Calu3 (cell line): ENCODE data around the gene UNC80. TPM values are rescaled to one million over a fixed set of nuclear protein-coding genes. Genes with fewer than 3 reads are reported as not detected.

Experiments used
- BruUV-seq: library from RNA; stranded (reverse); fragments of 400-500 nt; replicated peaks from 2 replicates; lab custom pipeline; 2021; lab: Mats Ljungman, UMichigan
- CTCF ChIA-PET: fragments of 300-600 bp; sonication (Branson Sonifier 250); formaldehyde crosslinking; loops from one replicate; lab custom pipeline; 2022; ENCODE audit warnings: antibody characterized with exemption; lab: Charles Lee
- DNase-seq: peaks from one replicate; pipeline ENCODE4 v3.0.0; 2022
- H3K27ac Mint-ChIP-seq: one replicate; pipeline ENCODE4 v1.8.0; 2022; ENCODE audit warnings: mixed read lengths; ENCODE audit not compliant: unreplicated experiment
- H3K27me3 Mint-ChIP-seq: one replicate; pipeline ENCODE4 v1.8.0; 2022; ENCODE audit warnings: mixed read lengths; ENCODE audit not compliant: unreplicated experiment
- H3K36me3 Mint-ChIP-seq: one replicate; pipeline ENCODE4 v1.8.0; 2022; ENCODE audit warnings: mild to moderate bottlenecking, moderate library complexity, mixed read lengths; ENCODE audit not compliant: insufficient read depth, unreplicated experiment
- H3K4me1 Mint-ChIP-seq: one replicate; pipeline ENCODE4 v1.8.0; 2022; ENCODE audit warnings: mild to moderate bottlenecking, low read depth, mixed read lengths; ENCODE audit not compliant: unreplicated experiment
- H3K4me3 Mint-ChIP-seq: one replicate; pipeline ENCODE4 v1.8.0; 2022; ENCODE audit warnings: mild to moderate bottlenecking, low read depth, moderate library complexity, mixed read lengths; ENCODE audit not compliant: unreplicated experiment
- H3K9me3 Mint-ChIP-seq: one replicate; pipeline ENCODE4 v1.8.0; 2022; ENCODE audit warnings: low read depth, mixed read lengths; ENCODE audit not compliant: unreplicated experiment
- CTCF ChIP-seq: fragments of 200-600 bp; IDR thresholded peaks from one replicate; pipeline ENCODE4 v1.8.0; 2022; ENCODE audit warnings: antibody characterized with exemption; ENCODE audit not compliant: unreplicated experiment
- intact Hi-C: fragments of 100-400 bp; cut with micrococcal nuclease; formaldehyde crosslinking; loops from one replicate; pipeline ENCODE4 v1.10.0; 2022; ENCODE audit not compliant: unreplicated experiment
- total RNA-seq: library from RNA; stranded (reverse); gene quantifications from 2 replicates; pipeline ENCODE4 v1.2.3, GENCODE V29; 2022

The UNC80 gene
- total RNA-seq, 1 experiment from 2014 or later: not detected

- Mint-ChIP-seq H3K36me3 (no peaks in the 10 kb centered on the region), H3K27me3 (no peaks in the 10 kb centered on the region), H3K27ac (no peak overlapping the region), H3K4me3 (no peak overlapping the region), H3K4me1 (peaks cover 30% of the 10 kb centered on the region), H3K9me3 (no peaks in the 10 kb centered on the region)
- intact Hi-C loops: no loop called here
- no peak for TF ChIP-seq CTCF
- CTCF ChIA-PET: no interaction called here
- no TSS peak for BruUV-seq
- no peak for DNase-seq
Measured at GRCh38 chr2:209942936-209943605, 171.4 kb downstream of the UNC80 start.

- CTCF ChIA-PET: interaction anchor here (1.2 kb wide), 1 partner anchor 10 kb away, joined by 3 read pairs; no protein-coding TSS in a partner anchor
- Mint-ChIP-seq H3K9me3 (no peaks in the 10 kb centered on the region), H3K36me3 (no peaks in the 10 kb centered on the region), H3K27ac (no peak overlapping the region), H3K4me1 (peaks cover 23% of the 10 kb centered on the region), H3K27me3 (no peaks in the 10 kb centered on the region), H3K4me3 (no peak overlapping the region)
- BruUV-seq: no TSS peak
- intact Hi-C loops: no loop called here
- DNase-seq: no peak
- no peak for TF ChIP-seq CTCF
Measured at GRCh38 chr2:209943776-209944175, 172.1 kb downstream of the UNC80 start.

- no peaks in the 10 kb centered on the region for H3K36me3 Mint-ChIP-seq
- no TSS peak for BruUV-seq
- DNase-seq: no peak
- CTCF ChIA-PET: no interaction called here
- intact Hi-C loops: no loop called here
- H3K9me3 Mint-ChIP-seq: peaks cover under 1% of the 10 kb centered on the region
- H3K4me3 Mint-ChIP-seq: no peak overlapping the region
- no peak overlapping the region for H3K27ac Mint-ChIP-seq
- H3K27me3 Mint-ChIP-seq: no peaks in the 10 kb centered on the region
- peaks cover 14% of the 10 kb centered on the region for H3K4me1 Mint-ChIP-seq
- TF ChIP-seq CTCF: no peak
Measured at GRCh38 chr2:209946539-209946938, 174.9 kb downstream of the UNC80 start.

GRCh38 chr2:209956271-209956670, 184.6 kb downstream of the UNC80 start:
- no TSS peak for BruUV-seq
- intact Hi-C loops: no loop called here
- Mint-ChIP-seq H3K27ac (no peak overlapping the region), H3K4me3 (no peak overlapping the region), H3K36me3 (no peaks in the 10 kb centered on the region), H3K4me1 (peaks cover 8% of the 10 kb centered on the region), H3K27me3 (no peaks in the 10 kb centered on the region), H3K9me3 (peaks cover 4% of the 10 kb centered on the region)
- TF ChIP-seq CTCF: no peak
- no peak for DNase-seq
- CTCF ChIA-PET: no interaction called here
